ENCODE measurements around the gene CPLX1.
"Not testable (repeated sequence)": the region's sequence is repeated elsewhere in the genome, so short reads cannot be mapped to it uniquely, and the experiment has no call there.

DNA sequence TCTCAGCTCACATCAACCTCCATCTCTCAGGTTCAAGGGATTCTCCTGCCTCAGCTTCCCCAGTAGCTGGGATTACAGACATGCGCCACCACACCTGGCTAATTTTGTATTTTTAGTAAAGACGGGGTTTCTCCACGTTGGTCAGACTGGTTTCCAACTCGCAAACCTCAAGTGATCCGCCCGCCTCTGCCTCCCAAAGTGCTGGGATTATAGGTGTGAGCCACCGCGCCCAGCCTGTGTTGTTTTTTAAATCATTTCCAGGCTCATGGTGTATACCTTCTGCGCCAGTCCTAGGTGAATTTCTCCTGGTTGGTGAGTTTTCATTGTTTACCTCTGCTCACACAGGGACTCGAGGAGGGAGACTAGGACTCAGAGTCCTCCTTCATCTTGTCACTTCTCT lies 45.7 kb downstream of the CPLX1 start:
- TF ChIP-seq POLR2A, EP300 (IDR thresholded peaks at IDR 0.05): not testable (repeated sequence)
- TF ChIP-seq, protein P1, sequence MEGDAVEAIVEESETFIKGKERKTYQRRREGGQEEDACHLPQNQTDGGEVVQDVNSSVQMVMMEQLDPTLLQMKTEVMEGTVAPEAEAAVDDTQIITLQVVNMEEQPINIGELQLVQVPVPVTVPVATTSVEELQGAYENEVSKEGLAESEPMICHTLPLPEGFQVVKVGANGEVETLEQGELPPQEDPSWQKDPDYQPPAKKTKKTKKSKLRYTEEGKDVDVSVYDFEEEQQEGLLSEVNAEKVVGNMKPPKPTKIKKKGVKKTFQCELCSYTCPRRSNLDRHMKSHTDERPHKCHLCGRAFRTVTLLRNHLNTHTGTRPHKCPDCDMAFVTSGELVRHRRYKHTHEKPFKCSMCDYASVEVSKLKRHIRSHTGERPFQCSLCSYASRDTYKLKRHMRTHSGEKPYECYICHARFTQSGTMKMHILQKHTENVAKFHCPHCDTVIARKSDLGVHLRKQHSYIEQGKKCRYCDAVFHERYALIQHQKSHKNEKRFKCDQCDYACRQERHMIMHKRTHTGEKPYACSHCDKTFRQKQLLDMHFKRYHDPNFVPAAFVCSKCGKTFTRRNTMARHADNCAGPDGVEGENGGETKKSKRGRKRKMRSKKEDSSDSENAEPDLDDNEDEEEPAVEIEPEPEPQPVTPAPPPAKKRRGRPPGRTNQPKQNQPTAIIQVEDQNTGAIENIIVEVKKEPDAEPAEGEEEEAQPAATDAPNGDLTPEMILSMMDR (IDR thresholded peaks at IDR 0.05) = not testable (repeated sequence)

All from tibial nerve (tissue), 4 donors.